Measurements from ENCODE around the gene PFKFB2.
A peak's percentile ranks its signal among the peaks of the same experiment; 100 is the strongest.

PFKFB2 gene

GRCh38 chr1:207052911-207053769 is at the start of gene PFKFB2:
PFKFB2 (plus strand) TSS chr1:207053275; CDS start chr1:207054718, 1,443 bp downstream.
- DNase-seq, result peak; percentile 87

GRCh38 chr1:207004931-207005830 is 47.9 kb upstream of the PFKFB2 start:
- no peak for DNase-seq

- DNase-seq, result no peak
Measured at GRCh38 chr1:207006083-207006482, 47.0 kb upstream of the PFKFB2 start.

- DNase-seq, result no peak
Measured at GRCh38 chr1:207006914-207007313, 46.2 kb upstream of the PFKFB2 start.

- DNase-seq, result peak; percentile 70
Measured at GRCh38 chr1:207007352-207008033, 45.6 kb upstream of the PFKFB2 start.

- no peak for DNase-seq
Measured at GRCh38 chr1:207009182-207009850, 43.8 kb upstream of the PFKFB2 start.

GRCh38 chr1:207009945-207010344 is 43.1 kb upstream of the PFKFB2 start:
- no peak for DNase-seq

- no peak for DNase-seq
Measured at GRCh38 chr1:207010726-207011125, 42.3 kb upstream of the PFKFB2 start.

GRCh38 chr1:207013321-207014085 is 39.6 kb upstream of the PFKFB2 start:
- no peak for DNase-seq

GRCh38 chr1:207014728-207015127 is 38.3 kb upstream of the PFKFB2 start:
- no peak for DNase-seq

- no peak for DNase-seq
Measured at GRCh38 chr1:207015791-207016190, 37.3 kb upstream of the PFKFB2 start.

- DNase-seq, result no peak
Measured at GRCh38 chr1:207017615-207018559, 35.2 kb upstream of the PFKFB2 start.

GRCh38 chr1:207018707-207019106 is 34.4 kb upstream of the PFKFB2 start:
- no peak for DNase-seq

GRCh38 chr1:207019161-207019560 is 33.9 kb upstream of the PFKFB2 start:
- no peak for DNase-seq

- DNase-seq, result no peak
Measured at GRCh38 chr1:207019661-207020060, 33.4 kb upstream of the PFKFB2 start.

- DNase-seq, result no peak
Measured at GRCh38 chr1:207020065-207020708, 32.9 kb upstream of the PFKFB2 start.

GRCh38 chr1:207020709-207021107 is 32.4 kb upstream of the PFKFB2 start:
- no peak for DNase-seq

GRCh38 chr1:207021139-207021861 is 31.8 kb upstream of the PFKFB2 start:
- DNase-seq, result no peak

- DNase-seq, result no peak
Measured at GRCh38 chr1:207021876-207022596, 31.0 kb upstream of the PFKFB2 start.

Measured in T1000 (cell line).